GM12878 (cell line): Measurements from ENCODE around the gene CD3G. TPM values are rescaled to one million over a fixed set of nuclear protein-coding genes. Genes with fewer than 3 reads are reported as not detected.

Experiments used
- ATAC-seq: fragments of 200-7000 bp; cut with Tn5 transposase; 3 replicates; pipeline ENCODE4 v1.9.1; 2020; ENCODE audit warnings: mild to moderate bottlenecking, moderate library complexity
- BruUV-seq: library from RNA; stranded (reverse); fragments of 400-500 nt; replicated peaks from 2 replicates; lab custom pipeline; 2021; lab: Mats Ljungman, UMichigan
- CTCF ChIA-PET: fragments of 300-600 bp; sonication (Branson Sonifier 250); formaldehyde crosslinking; extraction: SDS; loops from one replicate; lab custom pipeline; 2021; ENCODE audit warnings: inconsistent platforms; lab: Yijun Ruan, JAX
- POLR2A ChIA-PET: fragments of 350-600 bp; formaldehyde crosslinking; extraction: SDS; loops from one replicate; lab custom pipeline; 2021; ENCODE audit warnings: inconsistent platforms; lab: Charles Lee
- RAD21 ChIA-PET: fragments of 300-600 bp; sonication (Branson Sonifier 250); formaldehyde crosslinking; loops from one replicate; lab custom pipeline; 2023; ENCODE audit warnings: antibody characterized with exemption; ENCODE audit not compliant: unreplicated experiment; lab: Charles Lee
- SMC1A ChIA-PET: fragments of 300-600 bp; sonication (Branson Sonifier 250); formaldehyde crosslinking; loops from one replicate; lab custom pipeline; 2023; ENCODE audit not compliant: unreplicated experiment, uncharacterized antibody; lab: Charles Lee
- DNase-seq: peaks from one replicate; pipeline ENCODE4 v3.0.0-alpha.2; 2011; ENCODE audit warnings: low read depth, low spot score
- FAIRE-seq: peaks from 3 replicates; lab custom pipeline; 2011; peaks lifted over from hg19 to GRCh38; lab: Jason Lieb, UNC
- H2AFZ ChIP-seq: 2 replicates; pipeline ENCODE4 v1.6.0; 2011; ENCODE audit warnings: low read depth, low read length, control low read depth; ENCODE audit not compliant: control insufficient read depth
- H3K27ac ChIP-seq: 2 replicates; pipeline ENCODE4 v1.5.1; 2011; ENCODE audit warnings: control low read depth; ENCODE audit not compliant: control insufficient read depth, insufficient read depth
- H3K27me3 ChIP-seq, 2 experiments: replicated peaks in 1 of 2; 2 replicates each; pipeline versions ENCODE4 v1.6.0 to v1.6.1; 2011; ENCODE audit warnings: low read length in 1 of 2; ENCODE audit not compliant: control insufficient read depth in 2 of 2, insufficient read depth in 2 of 2
- H3K36me3 ChIP-seq, 2 experiments: 2 replicates each; pipeline ENCODE4 v1.5.1; 2011; ENCODE audit warnings: low read length in 1 of 2; ENCODE audit not compliant: control insufficient read depth in 2 of 2, insufficient read depth in 2 of 2
- H3K4me1 ChIP-seq: 2 replicates; pipeline ENCODE4 v1.6.1; 2011; ENCODE audit warnings: mild to moderate bottlenecking, low read length, moderate library complexity, mixed read lengths; ENCODE audit not compliant: control insufficient read depth, insufficient read depth
- H3K4me2 ChIP-seq: 2 replicates; pipeline ENCODE4 v1.6.0; 2011; ENCODE audit warnings: control low read depth; ENCODE audit not compliant: control insufficient read depth, insufficient read depth
- H3K4me3 ChIP-seq: fragments of 200-600 bp; sonication (generic); 2 replicates; pipeline ENCODE4 v1.5.1; 2016
- H3K79me2 ChIP-seq: 2 replicates; pipeline ENCODE4 v1.6.0; 2011; ENCODE audit warnings: low read length; ENCODE audit not compliant: control insufficient read depth, insufficient read depth
- H3K9ac ChIP-seq: 2 replicates; pipeline ENCODE4 v1.8.0; 2011; ENCODE audit warnings: low read length, control low read depth, mixed read lengths; ENCODE audit not compliant: control insufficient read depth, insufficient read depth
- H3K9me3 ChIP-seq: replicated peaks from 3 replicates; pipeline ENCODE4 v1.5.1; 2011; ENCODE audit warnings: mild to moderate bottlenecking, low read length; ENCODE audit not compliant: control insufficient read depth, insufficient read depth
- H4K20me1 ChIP-seq: 2 replicates; pipeline ENCODE4 v1.6.0; 2011; ENCODE audit not compliant: control insufficient read depth, insufficient read depth
- ASH2L ChIP-seq: fragments of 300-600, 200-600 bp; sonication (generic); IDR thresholded peaks from 2 replicates; pipeline ENCODE4 v1.6.1; 2017; ENCODE audit warnings: low read depth, mild to moderate bottlenecking, borderline replicate concordance
- GABPA ChIP-seq: IDR thresholded peaks from 2 replicates; pipeline ENCODE4 v1.6.1; 2014; ENCODE audit warnings: antibody characterized with exemption, low read depth, mild to moderate bottlenecking, inconsistent platforms
- RUNX3 ChIP-seq: IDR thresholded peaks from 2 replicates; pipeline ENCODE4 v1.6.1; 2012; ENCODE audit warnings: low read length, inconsistent platforms
- SUZ12 ChIP-seq: fragments of 200-600 bp; sonication (generic); IDR thresholded peaks from one replicate; pipeline ENCODE4 v1.6.1; 2018; ENCODE audit warnings: antibody characterized with exemption, mild to moderate bottlenecking; ENCODE audit not compliant: unreplicated experiment
- YBX1 ChIP-seq: fragments of 450-650 bp; IDR thresholded peaks from 2 replicates; pipeline ENCODE4 v1.6.1; 2016; ENCODE audit warnings: antibody characterized with exemption
- YY1 ChIP-seq: IDR thresholded peaks from 2 replicates; pipeline ENCODE4 v1.6.1; 2011; ENCODE audit warnings: low read depth, mild to moderate bottlenecking, low read length
- ZNF207 ChIP-seq: fragments of 450-650 bp; IDR thresholded peaks from 2 replicates; pipeline ENCODE4 v1.6.1; 2014; ENCODE audit warnings: antibody characterized with exemption, mild to moderate bottlenecking, borderline replicate concordance
- ZNF24 ChIP-seq: fragments of 450-650 bp; IDR thresholded peaks from 2 replicates; pipeline ENCODE4 v1.6.1; 2017; ENCODE audit warnings: antibody characterized with exemption, mild to moderate bottlenecking
- ZSCAN29 ChIP-seq: fragments of 450-650 bp; IDR thresholded peaks from 2 replicates; pipeline ENCODE4 v1.6.1; 2017; ENCODE audit warnings: mild to moderate bottlenecking, moderate library complexity
- WGBS: methylation state at CpG from one replicate; pipeline ENCODE4 v1.1.6; 2016; ENCODE audit warnings: low lambda C conversion rate; ENCODE audit not compliant: insufficient replicate concordance, insufficient coverage; ENCODE audit errors: missing lambda C conversion rate; 5-methylcytosine and 5-hydroxymethylcytosine counted together
- in situ Hi-C: fragments of 300-500 bp; cut with MboI; formaldehyde crosslinking; loops from 9 replicates; pipeline ENCODE4 v1.14.3; 2018; ENCODE audit warnings: mixed read lengths
- intact Hi-C: fragments of 100-400 bp; cut with micrococcal nuclease; formaldehyde crosslinking; loops from one replicate; pipeline ENCODE4 v1.14.2; 2022; ENCODE audit not compliant: unreplicated experiment
- polyA plus RNA-seq, 11 experiments: library from polyadenylated mRNA; depleted of rRNA in 4 of 11; unstranded in 6 of 11; stranded (reverse) in 5 of 11; fragments of >200 nt; fragmentation: Nextera tagmentation in 4 of 11; fragmentation: Illumina TruSeq in 1 of 11; extraction: Ambion mirVana in 4 of 11; extraction: Trizol in 1 of 11; gene quantifications; 1 replicate in 1 of 11; 2 replicates in 10 of 11; pipeline versions ENCODE4 v1.2.1 to v1.2.3, GENCODE V29; 2011 to 2016; ENCODE audit warnings: inconsistent platforms in 2 of 11, missing spikeins in 2 of 11, low read depth in 1 of 11
- total RNA-seq, 4 experiments: library from RNA; depleted of rRNA in 3 of 4; stranded (reverse); fragments of >200 nt in 3 of 4; fragmentation: Illumina TruSeq in 1 of 4; extraction: Trizol in 1 of 4; gene quantifications; 2 replicates each; pipeline versions ENCODE4 v1.2.1 to v1.2.3, GENCODE V29; 2013 to 2021

The CD3G gene
- total and polyA plus RNA-seq, 10 of the 15 experiments (the other 5 are each of a cell fraction or from before 2014, with no cell fraction given), result 0.10 to 0.16 (median 0.13) TPM; not detected in 7

DNA sequence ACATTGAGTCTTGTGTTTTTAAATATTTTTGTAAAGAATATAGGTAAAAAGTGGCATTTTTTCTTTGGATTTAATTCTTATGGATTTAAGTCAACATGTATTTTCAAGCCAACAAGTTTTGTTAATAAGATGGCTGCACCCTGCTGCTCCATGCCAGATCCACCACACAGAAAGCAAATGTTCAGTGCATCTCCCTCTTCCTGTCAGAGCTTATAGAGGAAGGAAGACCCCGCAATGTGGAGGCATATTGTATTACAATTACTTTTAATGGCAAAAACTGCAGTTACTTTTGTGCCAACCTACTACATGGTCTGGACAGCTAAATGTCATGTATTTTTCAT, 39.9 kb upstream of the CD3G start (continued):
- no peak for TF ChIP-seq ASH2L
- TF ChIP-seq ZSCAN29, result no peak
- TF ChIP-seq ZNF207, result no peak
- TF ChIP-seq, all 136 proteins: peak for 0

DNA sequence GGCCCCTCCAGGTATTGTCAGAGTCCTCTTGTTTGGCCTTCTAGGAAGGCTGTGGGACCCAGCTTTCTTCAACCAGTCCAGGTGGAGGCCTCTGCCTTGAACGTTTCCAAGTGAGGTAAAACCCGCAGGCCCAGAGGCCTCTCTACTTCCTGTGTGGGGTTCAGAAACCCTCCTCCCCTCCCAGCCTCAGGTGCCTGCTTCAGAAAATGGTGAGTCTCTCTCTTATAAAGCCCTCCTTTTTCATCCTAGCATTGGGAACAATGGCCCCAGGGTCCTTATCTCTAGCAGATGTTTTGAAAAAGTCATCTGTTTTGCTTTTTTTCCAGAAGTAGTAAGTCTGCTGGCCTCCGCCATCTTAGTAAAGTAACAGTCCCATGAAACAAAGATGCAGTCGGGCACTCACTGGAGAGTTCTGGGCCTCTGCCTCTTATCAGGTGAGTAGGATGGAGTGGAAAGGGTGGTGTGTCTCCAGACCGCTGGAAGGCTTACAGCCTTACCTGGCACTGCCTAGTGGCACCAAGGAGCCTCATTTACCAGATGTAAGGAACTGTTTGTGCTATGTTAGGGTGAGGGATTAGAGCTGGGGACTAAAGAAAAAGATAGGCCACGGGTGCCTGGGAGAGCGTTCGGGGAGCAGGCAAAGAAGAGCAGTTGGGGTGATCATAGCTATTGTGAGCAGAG, 39.4 kb upstream of the CD3G start, which contains the start of gene CD3E:
Gene CD3E (plus strand): TSS at position 163 of the 681 bp plus-strand sequence. CDS start 223 bp downstream, at position 386.
- Histone ChIP-seq H3K4me3 (no peak within 1 kb of the TSS), H3K36me3 (no peaks in the 10 kb centered on the region)
- TF ChIP-seq RUNX3 (peak; percentile 36; the same call in 1 of the 2 replicates), ZNF24 (no peak), YBX1 (no peak), SUZ12 (no peak), GABPA (0 out of 2 replicates have a peak, but pooled peaks have one; percentile 38), YY1 (peak; percentile 31; the same call in 1 of the 2 replicates)
- TF ChIP-seq, all 136 proteins: peak for 3
- Histone ChIP-seq H3K9ac (no peak within 1 kb of the TSS), H3K27ac (no peak within 1 kb of the TSS), H3K4me2 (no peak within 1 kb of the TSS), H3K9me3 (no peaks in the 10 kb centered on the region; the same call in 2 of the 3 replicates), H4K20me1 (no peaks in the 10 kb centered on the region), H2AFZ (peak within 1 kb of the TSS; percentile 37), H3K4me1 (peaks cover 4% of the 10 kb centered on the region; the same call in 1 of the 2 replicates), H3K79me2 (no peaks in the 10 kb centered on the region), H3K27me3 (peaks cover 0 to 2% of the 10 kb centered on the region in 2 experiments; a peak in 1 of 4 replicates)
- BruUV-seq, result no TSS peak
- CTCF ChIA-PET, result interaction anchor here (0.6 to 2.1 kb wide), 5 partner anchors 9 to 134 kb away, joined by 3 to 11 read pairs (median 4); no protein-coding TSS in a partner anchor
- SMC1A ChIA-PET, result interaction anchor here (1.1 to 1.5 kb wide), 3 partner anchors 9 to 90 kb away, joined by 4 to 5 read pairs (median 4); partner anchors contain the start of gene UBE4A
- 65% methylated on average over 8 of the region's 8 CpGs for WGBS
- POLR2A ChIA-PET, result no interaction called here
- in situ Hi-C loops (no loop called here), intact Hi-C loops (no loop called here)
- FAIRE-seq, result no peak
- ATAC-seq, result no peak
- RAD21 ChIA-PET, result interaction anchor here (0.6 kb wide), 1 partner anchor 9 kb away, joined by 3 read pairs; no protein-coding TSS in a partner anchor
- DNase-seq, result no peak
